GM18868 (cell line): ENCODE data around the gene TAF13.
A peak's percentile ranks its signal among the peaks of the same experiment; 100 is the strongest.
"Not testable (repeated sequence)": the region's sequence is repeated elsewhere in the genome, so short reads cannot be mapped to it uniquely, and the experiment has no call there.

Experiments used
- ATAC-seq: cut with Tn5 transposase; IDR thresholded peaks from one replicate; pipeline ENCODE4 v1.9.1; 2021; ENCODE audit warnings: mild to moderate bottlenecking, moderate library complexity; ENCODE audit not compliant: unreplicated experiment

Gene TAF13

GRCh38 chr1:109091839-109092193 is 16.0 kb upstream of the TAF13 start:
- ATAC-seq = no peak

- peak; percentile 50 for ATAC-seq
Measured at GRCh38 chr1:109091078-109091838, 15.5 kb upstream of the TAF13 start.

DNA sequence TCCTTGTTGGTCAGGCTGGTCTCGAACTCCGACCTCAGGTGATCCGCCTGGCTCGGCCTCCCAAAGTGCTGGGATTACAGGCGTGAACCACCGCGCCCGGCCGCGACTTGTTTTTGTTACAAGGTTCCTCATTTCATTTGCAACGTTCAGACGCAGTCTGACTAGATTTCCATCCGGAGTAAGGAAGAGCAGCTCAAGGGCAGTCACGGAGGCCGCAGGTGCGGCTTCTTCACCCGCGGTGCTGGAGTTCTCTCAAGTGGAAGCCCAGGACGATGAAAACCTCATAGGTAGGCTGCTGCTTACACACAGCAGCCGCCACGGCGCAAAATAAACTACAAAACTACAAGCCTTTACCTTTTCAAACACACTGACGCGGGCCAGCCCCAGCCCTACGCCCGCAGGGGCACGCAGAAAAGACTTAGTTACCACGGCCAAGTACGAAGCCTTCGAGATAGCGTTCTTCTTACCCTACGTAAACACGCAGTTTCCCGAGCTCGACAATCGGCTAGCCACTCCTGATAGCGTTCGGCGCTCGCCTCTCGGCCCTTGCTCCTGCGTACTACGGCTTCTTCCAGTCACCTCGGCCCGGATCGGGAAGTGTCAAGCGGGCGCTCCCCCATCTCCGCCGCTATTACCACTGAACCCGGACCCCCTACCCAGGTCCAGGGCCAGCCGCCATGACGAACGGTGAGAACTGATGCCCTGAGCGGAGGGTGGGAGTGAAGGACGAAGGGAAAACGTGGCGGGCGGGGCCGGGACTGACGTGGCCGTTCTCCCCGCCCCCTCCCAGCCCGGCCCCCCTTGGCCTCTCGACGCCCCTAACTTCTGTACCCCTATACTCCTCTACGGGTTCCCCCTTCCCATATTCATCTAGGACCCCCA is 14.6 kb upstream of the TAF13 start, which contains the start of gene TMEM167B:
Gene TMEM167B, plus strand, starts transcription at position 569 of the 882 bp plus-strand sequence. Its CDS starts 109 bp downstream, at position 678.
- ATAC-seq = peak; percentile 90

DNA sequence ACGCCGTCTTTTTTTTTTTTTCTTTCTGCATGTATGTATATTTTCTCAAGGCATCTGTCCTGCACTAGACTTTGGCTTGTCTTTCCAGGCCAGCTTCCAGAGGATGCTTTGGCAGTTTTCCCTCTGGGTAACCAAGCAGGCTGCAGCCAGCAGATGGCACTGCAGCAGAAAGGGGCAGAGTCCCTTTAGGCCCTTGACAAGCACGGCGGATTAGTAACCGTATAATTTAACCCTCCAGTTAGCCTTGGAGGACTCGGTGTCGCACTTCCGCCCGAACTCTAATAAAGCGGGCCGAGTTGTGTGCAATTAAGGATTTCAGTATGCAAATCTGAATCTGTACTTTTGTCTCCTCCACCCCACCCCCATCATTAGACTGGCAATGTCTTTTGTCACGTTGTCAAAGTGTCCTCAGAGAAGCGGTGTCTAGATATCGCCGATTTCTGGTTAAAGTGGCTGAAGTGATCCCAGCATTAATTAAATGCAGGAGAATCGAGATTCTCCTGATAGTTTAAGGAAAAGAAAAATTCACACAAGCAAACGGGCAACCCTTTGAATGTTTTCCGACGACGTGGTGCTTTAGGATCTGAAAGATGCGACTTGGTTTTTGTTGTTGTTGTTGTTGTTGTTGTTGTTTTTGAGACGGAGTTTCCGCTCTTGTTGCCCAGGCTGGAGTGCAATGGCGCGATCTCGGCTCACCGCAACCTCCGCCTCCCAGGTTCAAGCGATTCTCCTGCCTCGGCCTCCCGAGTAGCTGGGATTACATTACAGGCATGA is 13.6 kb upstream of the TAF13 start:
- no peak for ATAC-seq

DNA sequence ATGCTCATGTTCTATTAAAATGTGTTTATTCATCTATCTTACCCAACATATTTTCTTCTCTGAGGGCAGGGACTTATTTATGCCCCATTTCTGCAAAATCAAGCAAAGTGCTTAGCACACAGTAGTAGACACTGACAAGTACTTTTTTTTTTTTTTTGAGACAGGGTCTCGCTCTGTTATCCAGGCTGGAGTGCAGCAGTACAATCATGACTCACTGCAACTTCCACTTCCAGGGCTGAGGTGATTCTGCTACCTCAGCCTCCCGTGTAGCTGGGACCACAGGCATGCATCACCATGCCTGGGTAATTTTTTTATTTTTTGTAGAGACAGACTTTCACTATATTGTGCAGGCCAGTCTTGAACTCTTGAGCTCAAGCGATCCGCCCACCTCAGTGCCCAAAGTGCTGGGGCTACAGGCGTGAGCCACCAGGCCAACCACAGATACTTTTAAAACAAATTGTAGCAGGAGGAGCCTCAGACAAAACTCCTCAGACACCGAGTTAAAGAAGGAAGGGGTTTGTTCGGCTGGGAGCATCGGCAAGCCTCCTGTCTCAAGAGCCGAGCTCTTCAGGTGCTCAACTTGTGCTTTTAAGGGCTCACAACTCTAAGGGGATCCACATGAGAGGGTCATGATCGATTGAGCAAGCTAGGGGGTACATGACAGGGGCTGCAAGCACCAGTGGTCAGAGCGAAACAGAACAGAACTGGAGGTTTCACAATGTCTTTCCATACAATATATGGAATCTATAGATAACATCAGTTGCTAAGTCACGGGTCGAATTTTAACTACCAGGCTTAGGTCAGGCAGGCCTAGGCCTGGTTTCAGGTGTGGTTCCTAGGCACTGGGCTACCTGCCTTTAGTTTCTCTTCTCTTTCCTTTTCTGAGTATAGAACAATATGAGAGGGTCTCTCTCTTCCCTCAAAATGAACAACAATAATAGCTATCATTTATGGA is 9.0 kb upstream of the TAF13 start:
- ATAC-seq = no peak

DNA sequence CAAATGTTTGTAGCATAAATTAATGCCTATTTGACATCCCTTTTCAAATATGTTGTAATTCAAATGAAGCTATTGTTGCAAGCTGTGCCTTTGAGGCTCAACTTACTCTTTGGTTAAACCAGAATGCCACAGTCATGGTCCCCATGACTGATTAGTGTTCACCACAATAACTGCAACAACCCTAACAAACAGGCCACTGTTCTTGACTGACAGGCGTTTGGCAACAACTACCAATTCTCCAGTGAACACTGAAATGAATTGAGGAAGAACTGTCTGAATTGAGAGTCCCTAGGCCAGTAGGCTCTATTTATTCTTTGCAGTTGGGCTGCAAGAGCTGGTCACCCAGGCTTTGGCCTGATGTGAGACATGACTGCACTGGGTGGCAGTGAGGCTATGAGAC is 8.1 kb upstream of the TAF13 start:
- ATAC-seq = no peak

GRCh38 chr1:109083501-109083900 is 7.7 kb upstream of the TAF13 start:
- ATAC-seq = no peak

- ATAC-seq = no peak
Measured at GRCh38 chr1:109080441-109081082, 4.8 kb upstream of the TAF13 start.

DNA sequence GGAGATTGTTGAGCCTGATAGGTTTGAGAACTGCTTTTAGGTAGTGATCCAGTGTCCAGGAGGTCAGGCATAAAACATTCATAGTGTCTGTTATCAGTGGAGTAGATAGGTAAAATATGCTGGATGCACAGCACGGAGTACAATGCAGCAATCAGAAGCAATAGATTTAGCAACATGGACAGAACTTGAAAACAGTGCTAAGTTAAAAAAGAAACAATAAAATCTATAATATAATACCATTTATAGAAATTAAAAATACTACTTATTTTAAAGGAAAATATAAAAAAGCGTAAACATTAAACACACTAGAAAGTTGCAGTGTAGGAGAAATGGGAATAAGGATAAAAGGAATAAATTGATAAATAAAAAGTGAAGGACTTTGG is 3.4 kb upstream of the TAF13 start:
- ATAC-seq = no peak

GRCh38 chr1:109078317-109078716 is 2.5 kb upstream of the TAF13 start:
- no peak for ATAC-seq

DNA sequence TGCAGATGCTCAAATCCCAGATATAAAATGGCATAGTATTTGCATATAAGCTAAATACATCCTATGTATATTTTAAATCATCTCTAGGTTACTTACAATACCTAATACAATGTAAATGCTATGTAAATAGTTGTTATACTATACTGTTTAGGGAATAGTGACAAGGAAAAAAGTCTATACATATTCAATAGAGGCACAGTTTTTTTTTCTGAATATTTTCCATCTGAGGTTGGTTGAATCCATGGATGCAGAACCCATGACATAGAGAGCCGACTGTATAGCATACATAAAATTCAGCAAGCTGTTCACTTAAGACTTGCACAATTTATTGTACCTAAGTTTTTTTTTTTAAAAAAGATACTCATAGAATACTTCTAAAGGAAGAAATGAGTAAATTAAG is 6.5 kb downstream of the TAF13 start:
- no peak for ATAC-seq

DNA sequence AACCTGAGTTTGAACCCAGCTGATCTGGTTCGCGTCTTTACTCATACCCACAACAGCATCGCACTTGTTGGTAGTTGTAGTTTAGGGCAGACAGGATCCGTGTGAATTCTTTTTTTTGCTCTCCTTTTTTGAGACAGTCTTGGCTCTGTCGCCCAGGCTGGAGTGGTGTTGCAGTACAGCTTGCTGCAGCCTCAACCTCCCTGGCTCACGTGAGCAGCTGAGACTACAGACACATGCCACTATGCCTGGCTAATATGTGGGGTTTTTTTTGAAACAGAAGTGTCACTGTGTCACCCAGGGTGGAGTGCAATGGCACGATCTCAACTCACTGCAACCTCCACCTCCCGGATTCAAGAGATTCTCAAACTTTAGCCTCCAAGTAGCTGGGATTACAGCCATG is 7.9 kb downstream of the TAF13 start:
- ATAC-seq = no peak

DNA sequence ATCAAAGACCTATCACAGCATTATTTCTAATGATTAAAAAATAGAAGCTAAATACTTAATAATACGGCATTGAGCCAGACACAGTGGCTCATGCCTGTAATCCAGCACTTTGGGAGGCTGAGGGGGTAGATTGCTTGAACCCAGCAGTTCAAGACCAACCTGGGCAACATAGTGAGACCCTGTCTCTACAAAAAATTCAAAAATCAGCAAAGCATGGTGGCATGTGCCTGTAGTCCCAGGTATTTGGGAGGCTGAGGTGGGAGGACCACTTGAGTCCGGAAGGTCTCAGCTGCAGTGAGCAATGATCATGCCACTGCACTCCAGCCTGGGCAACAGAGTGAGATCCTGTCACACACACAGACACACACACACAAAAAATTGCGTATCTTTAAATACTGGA is 10.7 kb downstream of the TAF13 start:
- no peak for ATAC-seq

- ATAC-seq = no peak
Measured at GRCh38 chr1:109061183-109061582, 14.6 kb downstream of the TAF13 start.

DNA sequence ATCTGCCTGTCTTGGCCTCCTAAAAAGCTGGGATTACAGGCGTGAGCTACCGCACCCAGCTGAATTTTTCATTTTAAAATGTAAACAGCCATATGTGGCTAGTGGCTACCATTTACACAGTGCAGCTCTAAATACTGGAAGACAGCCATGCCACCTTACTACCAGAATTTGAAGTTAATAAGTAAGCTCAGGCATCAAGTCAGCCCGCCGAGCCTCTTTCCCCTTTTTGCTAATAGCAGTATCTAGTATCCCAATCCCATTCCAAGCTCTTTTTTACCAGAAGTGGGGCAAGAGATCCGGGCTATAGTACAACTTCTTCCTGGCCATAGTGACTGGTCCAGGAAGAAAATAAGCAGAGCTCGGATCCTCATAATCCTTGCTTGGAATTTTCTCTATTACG is 15.1 kb downstream of the TAF13 start:
- no peak for ATAC-seq

DNA sequence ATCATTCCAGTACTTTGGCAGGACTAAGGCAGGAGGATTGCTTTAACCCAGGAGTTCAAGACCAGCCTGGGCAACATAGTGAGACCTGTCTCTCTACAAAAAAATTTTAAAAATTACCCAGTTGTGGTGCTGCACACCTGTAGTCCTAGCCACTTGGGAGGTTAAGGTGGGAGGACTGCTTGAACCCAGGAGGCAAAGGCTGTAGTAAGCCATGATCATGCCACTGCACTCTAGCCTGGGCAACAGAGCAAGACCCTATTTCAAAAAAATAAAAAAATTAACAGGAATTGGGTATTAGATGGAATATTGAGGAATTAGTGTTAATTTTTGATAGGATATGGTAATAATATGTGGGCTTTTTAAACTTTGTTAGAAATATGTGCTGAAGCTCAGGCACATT is 16.8 kb downstream of the TAF13 start:
- ATAC-seq = no peak

GRCh38 chr1:109056064-109056463 is 19.7 kb downstream of the TAF13 start:
- no peak for ATAC-seq

DNA sequence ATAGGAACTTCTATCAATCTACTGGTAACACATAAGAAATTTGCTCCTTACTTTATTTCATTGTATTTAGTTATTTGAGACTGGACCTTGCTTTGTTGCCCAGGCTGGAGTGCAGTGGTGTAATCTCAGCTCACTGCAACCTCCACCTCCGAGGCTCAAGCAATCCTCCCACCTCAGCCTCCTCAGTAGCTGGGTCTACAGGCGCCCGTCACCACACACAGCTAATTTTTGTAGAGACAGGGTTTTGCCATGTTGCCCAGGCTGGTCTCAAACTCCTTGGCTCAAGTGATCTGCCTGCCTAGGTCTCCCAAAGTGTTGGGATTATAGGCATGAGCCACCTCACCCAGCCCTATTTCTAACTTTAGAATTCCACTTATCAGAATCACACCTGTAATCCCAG is 23.7 kb downstream of the TAF13 start:
- ATAC-seq = not testable (repeated sequence)

- no peak for ATAC-seq
Measured at GRCh38 chr1:109050228-109050995, 25.4 kb downstream of the TAF13 start.
